Esophagus muscularis mucosa (tissue), 4 donors: ENCODE data around the gene CDC37L1. TPM values are rescaled to one million over a fixed set of nuclear protein-coding genes. Genes with fewer than 3 reads are reported as not detected.
A peak's percentile ranks its signal among the peaks of the same experiment; 100 is the strongest.

Experiments
- DNase-seq: peaks from one replicate; pipeline ENCODE4 v3.0.0-alpha.2; 2017; ENCODE audit errors: extremely low spot score
- H3K27ac ChIP-seq, 4 donors: fragments of 200-600 bp; sonication (generic); replicated peaks in 1 of 4; 1 replicate in 3 of 4; 2 replicates in 1 of 4; pipeline ENCODE4 v1.5.1; 2016 to 2019; ENCODE audit warnings: mild to moderate bottlenecking in 1 of 4
- H3K27me3 ChIP-seq, 4 donors: fragments of 200-600 bp; sonication (generic); one replicate each; pipeline versions ENCODE4 v1.5.1 to v1.6.0; 2016 to 2019
- H3K36me3 ChIP-seq, 4 donors: fragments of 200-600 bp; sonication (generic); one replicate each; pipeline ENCODE4 v1.5.1; 2016 to 2019
- H3K4me1 ChIP-seq, 4 donors: fragments of 200-600 bp; sonication (generic); one replicate each; pipeline ENCODE4 v1.5.1; 2016 to 2019
- H3K4me3 ChIP-seq, 4 donors: fragments of 200-600 bp; sonication (generic); 1 replicate in 2 of 4; 2 replicates in 2 of 4; pipeline ENCODE4 v1.5.1; 2016 to 2019; ENCODE audit warnings: mild to moderate bottlenecking in 4 of 4, moderate library complexity in 1 of 4
- H3K9me3 ChIP-seq, 4 donors: fragments of 200-600 bp; sonication (generic); 1 replicate in 3 of 4; 2 replicates in 1 of 4; pipeline ENCODE4 v1.5.1; 2016 to 2019
- CTCF ChIP-seq, 3 experiments: fragments of 200-600 bp in 2 of 3; fragments of 450-650 bp in 1 of 3; sonication (generic) in 2 of 3; IDR thresholded peaks; one replicate each; pipeline ENCODE4 v1.5.1; 2017 to 2019; ENCODE audit warnings: antibody characterized with exemption in 3 of 3, mild to moderate bottlenecking in 2 of 3, moderate library complexity in 1 of 3
- EP300 ChIP-seq: sonication (generic); formaldehyde crosslinking; IDR thresholded peaks from one replicate; pipeline ENCODE4 v1.6.1; 2017; ENCODE audit warnings: antibody characterized with exemption
- POLR2A ChIP-seq: fragments of 450-650 bp; IDR thresholded peaks from one replicate; pipeline ENCODE4 v1.6.1; 2017; ENCODE audit warnings: antibody characterized with exemption, moderate library complexity, mild to moderate bottlenecking, low read depth
- POLR2AphosphoS5 ChIP-seq, 2 donors: sonication (generic); formaldehyde crosslinking; IDR thresholded peaks; one replicate each; pipeline ENCODE4 v1.6.1; 2017; ENCODE audit warnings: antibody characterized with exemption in 2 of 2
- WGBS: methylation state at CpG from one replicate; pipeline ENCODE4 v1.1.5; 2018; 5-methylcytosine and 5-hydroxymethylcytosine counted together
- intact Hi-C: fragments of 100-400 bp; cut with DNase I; formaldehyde crosslinking; loops from one replicate; pipeline ENCODE4 v1.15.1; 2023
- total RNA-seq, 4 donors: library from RNA; depleted of rRNA; stranded (reverse); fragments of >200 nt; gene quantifications; one replicate each; pipeline versions ENCODE4 v1.1.0 to v1.2.1, GENCODE V29; 2016

CDC37L1 gene
- total RNA-seq, 4 donors from 2014 or later = 78.3 to 115 (median 86.4) TPM

- Histone ChIP-seq H3K27ac (no peak overlapping the region), H3K4me1 (peaks cover 0 to 13% (median 5%) of the 10 kb centered on the region in 4 donors), H3K27me3 (no peaks in the 10 kb centered on the region), H3K36me3 (peaks cover 35 to 89% (median 58%) of the 10 kb centered on the region in 4 donors), H3K4me3 (no peak overlapping the region), H3K9me3 (no peaks in the 10 kb centered on the region)
- 87% methylated on average over 2 of the region's 2 CpGs for WGBS
- intact Hi-C loops = no loop called here
- no peak for DNase-seq
- TF ChIP-seq CTCF (IDR thresholded peaks at IDR 0.05) = no peak
- TF ChIP-seq POLR2A = no peak
- no peak for TF ChIP-seq EP300
- no peak for TF ChIP-seq POLR2AphosphoS5 (IDR thresholded peaks at IDR 0.05)
Observed at GRCh38 chr9:4700932-4701331, 21.6 kb downstream of the CDC37L1 start.

- Histone ChIP-seq H3K36me3 (peaks cover 35 to 95% (median 61%) of the 10 kb centered on the region in 4 donors), H3K27me3 (no peaks in the 10 kb centered on the region), H3K9me3 (no peaks in the 10 kb centered on the region), H3K4me1 (peaks cover 0 to 8% (median 2%) of the 10 kb centered on the region in 4 donors), H3K27ac (no peak overlapping the region), H3K4me3 (no peak overlapping the region)
- TF ChIP-seq POLR2AphosphoS5 (IDR thresholded peaks at IDR 0.05) (no peak), POLR2A (no peak), CTCF (IDR thresholded peaks at IDR 0.05) (no peak), EP300 (no peak)
- WGBS = 45% methylated on average over 1 of the region's 1 CpG
- DNase-seq = no peak
- intact Hi-C loops = no loop called here
Observed at GRCh38 chr9:4701526-4701925, 22.2 kb downstream of the CDC37L1 start.

GRCh38 chr9:4704129-4704528 is 24.8 kb downstream of the CDC37L1 start:
- Histone ChIP-seq H3K36me3 (peaks cover 21 to 86% (median 53%) of the 10 kb centered on the region in 4 donors), H3K4me1 (peaks cover 0 to 3% (median 3%) of the 10 kb centered on the region in 4 donors), H3K4me3 (no peak overlapping the region), H3K27me3 (no peaks in the 10 kb centered on the region), H3K9me3 (no peaks in the 10 kb centered on the region), H3K27ac (no peak overlapping the region)
- intact Hi-C loops = no loop called here
- no peak for DNase-seq
- TF ChIP-seq POLR2AphosphoS5 (IDR thresholded peaks at IDR 0.05) = no peak
- WGBS = 84% methylated on average over 2 of the region's 2 CpGs

- no peak overlapping the region for H3K27ac ChIP-seq
- H3K36me3 ChIP-seq = peaks cover 15 to 78% (median 50%) of the 10 kb centered on the region in 4 donors
- DNase-seq = no peak
- 63% methylated on average over 2 of the region's 2 CpGs for WGBS
- H3K4me3 ChIP-seq = no peak overlapping the region
- H3K27me3 ChIP-seq = no peaks in the 10 kb centered on the region
- no peaks in the 10 kb centered on the region for H3K9me3 ChIP-seq
- TF ChIP-seq POLR2AphosphoS5 (IDR thresholded peaks at IDR 0.05) = no peak
- no peak for TF ChIP-seq POLR2A
- TF ChIP-seq CTCF (IDR thresholded peaks at IDR 0.05) = no peak
- TF ChIP-seq EP300 = no peak
- intact Hi-C loops = no loop called here
- H3K4me1 ChIP-seq = peaks cover 0 to 11% (median 7%) of the 10 kb centered on the region in 4 donors
Observed at GRCh38 chr9:4706021-4706420, 26.7 kb downstream of the CDC37L1 start.

GRCh38 chr9:4706971-4707622 is 27.7 kb downstream of the CDC37L1 start:
- intact Hi-C loops = no loop called here
- Histone ChIP-seq H3K27ac (no peak overlapping the region), H3K36me3 (peaks cover 12 to 82% (median 46%) of the 10 kb centered on the region in 4 donors)

More at GRCh38 chr9:4706971-4707622, 27.7 kb downstream of the CDC37L1 start:
- Histone ChIP-seq H3K27me3 (no peaks in the 10 kb centered on the region), H3K9me3 (no peaks in the 10 kb centered on the region), H3K4me3 (no peak overlapping the region), H3K4me1 (peaks cover 0 to 11% (median 7%) of the 10 kb centered on the region in 4 donors)
- TF ChIP-seq POLR2A (no peak), POLR2AphosphoS5 (IDR thresholded peaks at IDR 0.05) (peak in 1 of 2 donors; percentile 16)
- WGBS = 64% methylated on average over 4 of the region's 4 CpGs
- no peak for DNase-seq
